ENCODE measurements around the gene HPSE2.

Gene HPSE2

GRCh38 chr10:98487649-98488048, 748.0 kb downstream of the HPSE2 start (continued):
- TF ChIP-seq TSHZ2 (CRISPR knock-in tag; IDR thresholded peaks at IDR 0.05) (no peak), ARNTL (CRISPR knock-in tag; IDR thresholded peaks at IDR 0.05; ENCODE audit: borderline replicate concordance, low read depth) (no peak), ZNF565 (CRISPR knock-in tag; conservative IDR thresholded peaks at IDR 0.05; ENCODE audit: low read depth) (no peak), PPARA (CRISPR knock-in tag; IDR thresholded peaks at IDR 0.05; ENCODE audit: borderline replicate concordance) (no peak), ZC3H10 (CRISPR knock-in tag; IDR thresholded peaks at IDR 0.05) (no peak), OSR1 (CRISPR knock-in tag; IDR thresholded peaks at IDR 0.05) (no peak), ZNF8 (CRISPR knock-in tag; IDR thresholded peaks at IDR 0.05) (no peak), RARB (CRISPR knock-in tag; IDR thresholded peaks at IDR 0.05) (no peak), ZNF70 (CRISPR knock-in tag; IDR thresholded peaks at IDR 0.05) (no peak), PATZ1 (CRISPR knock-in tag; IDR thresholded peaks at IDR 0.05; ENCODE audit: borderline replicate concordance) (no peak), ESRRG (CRISPR knock-in tag; IDR thresholded peaks at IDR 0.05) (no peak), GLIS3 (CRISPR knock-in tag; IDR thresholded peaks at IDR 0.05) (no peak), TOX (CRISPR knock-in tag; IDR thresholded peaks at IDR 0.05; ENCODE audit: borderline replicate concordance) (no peak), ISL1 (CRISPR knock-in tag; IDR thresholded peaks at IDR 0.05) (no peak), ZFP30 (CRISPR knock-in tag; IDR thresholded peaks at IDR 0.05) (no peak)

GRCh38 chr10:98486421-98486820, 749.2 kb downstream of the HPSE2 start:
- TF ChIP-seq OSR1 (CRISPR knock-in tag; IDR thresholded peaks at IDR 0.05) (no peak), TOX (CRISPR knock-in tag; IDR thresholded peaks at IDR 0.05; ENCODE audit: borderline replicate concordance) (no peak), ZFP3 (CRISPR knock-in tag; IDR thresholded peaks at IDR 0.05) (no peak), SNAI2 (CRISPR knock-in tag; IDR thresholded peaks at IDR 0.05) (no peak), BACH2 (CRISPR knock-in tag; IDR thresholded peaks at IDR 0.05; ENCODE audit: borderline replicate concordance) (no peak), CREB5 (CRISPR knock-in tag; IDR thresholded peaks at IDR 0.05; ENCODE audit: low read depth) (no peak), CSDC2 (CRISPR knock-in tag; IDR thresholded peaks at IDR 0.05) (no peak), POU6F1 (CRISPR knock-in tag; IDR thresholded peaks at IDR 0.05; ENCODE audit: borderline replicate concordance, low read depth) (no peak), ZNF70 (CRISPR knock-in tag; IDR thresholded peaks at IDR 0.05) (no peak), ARNTL (CRISPR knock-in tag; IDR thresholded peaks at IDR 0.05; ENCODE audit: borderline replicate concordance, low read depth) (no peak), PPARA (CRISPR knock-in tag; IDR thresholded peaks at IDR 0.05; ENCODE audit: borderline replicate concordance) (no peak), ZNF565 (CRISPR knock-in tag; conservative IDR thresholded peaks at IDR 0.05; ENCODE audit: low read depth) (no peak), RARB (CRISPR knock-in tag; IDR thresholded peaks at IDR 0.05) (no peak), ZFP30 (CRISPR knock-in tag; IDR thresholded peaks at IDR 0.05) (no peak), ESRRG (CRISPR knock-in tag; IDR thresholded peaks at IDR 0.05) (no peak), GLIS3 (CRISPR knock-in tag; IDR thresholded peaks at IDR 0.05) (no peak), TSHZ2 (CRISPR knock-in tag; IDR thresholded peaks at IDR 0.05) (no peak), PATZ1 (CRISPR knock-in tag; IDR thresholded peaks at IDR 0.05; ENCODE audit: borderline replicate concordance) (no peak)
- no peak; the same call in 2 of the 3 replicates for ATAC-seq
